Measurements from ENCODE around the gene ANKRD39.
A peak's percentile ranks its signal among the peaks of the same experiment; 100 is the strongest.

GRCh38 chr2:96821113-96821675 is 36.6 kb downstream of the ANKRD39 start:
- TF ChIP-seq, protein P1, sequence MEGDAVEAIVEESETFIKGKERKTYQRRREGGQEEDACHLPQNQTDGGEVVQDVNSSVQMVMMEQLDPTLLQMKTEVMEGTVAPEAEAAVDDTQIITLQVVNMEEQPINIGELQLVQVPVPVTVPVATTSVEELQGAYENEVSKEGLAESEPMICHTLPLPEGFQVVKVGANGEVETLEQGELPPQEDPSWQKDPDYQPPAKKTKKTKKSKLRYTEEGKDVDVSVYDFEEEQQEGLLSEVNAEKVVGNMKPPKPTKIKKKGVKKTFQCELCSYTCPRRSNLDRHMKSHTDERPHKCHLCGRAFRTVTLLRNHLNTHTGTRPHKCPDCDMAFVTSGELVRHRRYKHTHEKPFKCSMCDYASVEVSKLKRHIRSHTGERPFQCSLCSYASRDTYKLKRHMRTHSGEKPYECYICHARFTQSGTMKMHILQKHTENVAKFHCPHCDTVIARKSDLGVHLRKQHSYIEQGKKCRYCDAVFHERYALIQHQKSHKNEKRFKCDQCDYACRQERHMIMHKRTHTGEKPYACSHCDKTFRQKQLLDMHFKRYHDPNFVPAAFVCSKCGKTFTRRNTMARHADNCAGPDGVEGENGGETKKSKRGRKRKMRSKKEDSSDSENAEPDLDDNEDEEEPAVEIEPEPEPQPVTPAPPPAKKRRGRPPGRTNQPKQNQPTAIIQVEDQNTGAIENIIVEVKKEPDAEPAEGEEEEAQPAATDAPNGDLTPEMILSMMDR (IDR thresholded peaks at IDR 0.05; ENCODE audit: low read depth, low read length, missing input control) = no peak
- TF ChIP-seq JUND (IDR thresholded peaks at IDR 0.05) (no peak), EGR1 (IDR thresholded peaks at IDR 0.05; ENCODE audit: low read depth in 2 of 2) (no peak), GABPA (IDR thresholded peaks at IDR 0.05 in 1 of 2, conservative IDR thresholded peaks at IDR 0.05 in 1 of 2) (no peak), RAD21 (IDR thresholded peaks at IDR 0.05) (no peak), TAF1 (conservative IDR thresholded peaks at IDR 0.05) (no peak), SP1 (IDR thresholded peaks at IDR 0.05) (peak; percentile 10), REST (IDR thresholded peaks at IDR 0.05) (no peak)
